Activated B cell treated with CpG ODN at 0.5 μM for 24 hours (primary cell): ENCODE results near the gene GRHPR. TPM values are rescaled to one million over a fixed set of nuclear protein-coding genes. Genes with fewer than 3 reads are reported as not detected.

Source experiments
- ATAC-seq: fragments of 200-7000 bp; cut with Tn5 transposase; one replicate; pipeline ENCODE4 v1.10.0; 2021; ENCODE audit warnings: low read depth, mild to moderate bottlenecking, moderate library complexity
- CTCF ChIA-PET: fragments of 350-600 bp; sonication (Branson Sonifier 250); formaldehyde crosslinking; loops from one replicate; lab custom pipeline; 2021; ENCODE audit warnings: antibody characterized with exemption; lab: Charles Lee
- POLR2A ChIA-PET: fragments of 350-600 bp; sonication (Branson Sonifier 250); formaldehyde crosslinking; loops from one replicate; lab custom pipeline; 2021; ENCODE audit warnings: antibody characterized with exemption; lab: Charles Lee
- DNase-seq: peaks from one replicate; pipeline ENCODE4 v3.0.0; 2022
- H3K27ac Mint-ChIP-seq: one replicate; pipeline ENCODE4 v1.8.0; 2020; ENCODE audit warnings: mixed read lengths
- H3K27me3 Mint-ChIP-seq: one replicate; pipeline ENCODE4 v1.8.0; 2021; ENCODE audit warnings: mixed read lengths
- H3K36me3 Mint-ChIP-seq: one replicate; pipeline ENCODE4 v1.8.0; 2021; ENCODE audit warnings: low read depth, mixed read lengths
- H3K4me1 Mint-ChIP-seq: one replicate; pipeline ENCODE4 v1.8.0; 2021; ENCODE audit warnings: mixed read lengths
- H3K4me3 Mint-ChIP-seq: one replicate; pipeline ENCODE4 v1.8.0; 2020; ENCODE audit warnings: mild to moderate bottlenecking, mixed read lengths
- H3K9me3 Mint-ChIP-seq: one replicate; pipeline ENCODE4 v1.8.0; 2020; ENCODE audit warnings: mixed read lengths
- intact Hi-C: fragments of 100-400 bp; cut with micrococcal nuclease; formaldehyde crosslinking; loops from one replicate; pipeline ENCODE4 v1.15.1; 2024
- total RNA-seq: library from RNA; stranded (reverse); gene quantifications from 2 replicates; pipeline ENCODE4 v1.2.3, GENCODE V29; 2022
- TF ChIP-seq, protein P1 (sequence below): fragments of 200-600 bp; IDR thresholded peaks from one replicate; pipeline ENCODE4 v1.8.0; 2022; ENCODE audit warnings: antibody characterized with exemption, mild to moderate bottlenecking

The GRHPR gene
- total RNA-seq, 1 donor from 2014 or later, result 315 TPM

DNA sequence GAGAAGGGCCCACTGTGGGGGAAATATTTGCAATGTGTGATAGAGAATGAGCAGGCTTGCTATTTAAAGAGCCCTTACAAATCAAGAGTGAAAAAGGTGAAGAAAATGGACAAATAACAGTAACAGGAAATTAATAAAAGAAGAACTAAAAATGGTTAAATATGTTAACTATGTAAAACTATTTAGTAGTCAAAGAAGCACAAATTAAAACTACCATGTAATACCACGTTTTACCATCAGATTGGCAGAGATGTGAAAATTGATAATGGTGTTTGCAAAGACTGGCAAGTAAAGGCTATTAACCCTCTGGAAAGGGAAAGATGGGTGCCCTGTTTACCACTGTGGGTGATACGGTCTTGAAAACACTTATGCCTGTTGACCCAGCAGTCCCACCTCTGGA lies 23.2 kb upstream of the GRHPR start:
- Mint-ChIP-seq H3K4me3 (peak overlapping the region; percentile 66), H3K36me3 (peaks cover 5% of the 10 kb centered on the region), H3K4me1 (peaks cover 80% of the 10 kb centered on the region), H3K27ac (peak overlapping the region; percentile 92), H3K9me3 (no peaks in the 10 kb centered on the region), H3K27me3 (no peaks in the 10 kb centered on the region)
- no peak for DNase-seq
- ATAC-seq, result no peak
- ChIA-PET POLR2A (interaction anchor here (0.6 to 18.7 kb wide), 13 partner anchors 12 to 526 kb away, joined by 3 to 975 read pairs (median 4); partner anchors contain the start of genes PAX5 and ZCCHC7), CTCF (interaction anchor here (1.0 to 2.2 kb wide), 2 partner anchors 12 to 13 kb away, joined by 4 to 8 read pairs; no protein-coding TSS in a partner anchor)
- TF ChIP-seq, protein P1, sequence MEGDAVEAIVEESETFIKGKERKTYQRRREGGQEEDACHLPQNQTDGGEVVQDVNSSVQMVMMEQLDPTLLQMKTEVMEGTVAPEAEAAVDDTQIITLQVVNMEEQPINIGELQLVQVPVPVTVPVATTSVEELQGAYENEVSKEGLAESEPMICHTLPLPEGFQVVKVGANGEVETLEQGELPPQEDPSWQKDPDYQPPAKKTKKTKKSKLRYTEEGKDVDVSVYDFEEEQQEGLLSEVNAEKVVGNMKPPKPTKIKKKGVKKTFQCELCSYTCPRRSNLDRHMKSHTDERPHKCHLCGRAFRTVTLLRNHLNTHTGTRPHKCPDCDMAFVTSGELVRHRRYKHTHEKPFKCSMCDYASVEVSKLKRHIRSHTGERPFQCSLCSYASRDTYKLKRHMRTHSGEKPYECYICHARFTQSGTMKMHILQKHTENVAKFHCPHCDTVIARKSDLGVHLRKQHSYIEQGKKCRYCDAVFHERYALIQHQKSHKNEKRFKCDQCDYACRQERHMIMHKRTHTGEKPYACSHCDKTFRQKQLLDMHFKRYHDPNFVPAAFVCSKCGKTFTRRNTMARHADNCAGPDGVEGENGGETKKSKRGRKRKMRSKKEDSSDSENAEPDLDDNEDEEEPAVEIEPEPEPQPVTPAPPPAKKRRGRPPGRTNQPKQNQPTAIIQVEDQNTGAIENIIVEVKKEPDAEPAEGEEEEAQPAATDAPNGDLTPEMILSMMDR, result no peak
- intact Hi-C loops, result loop anchor here (1.0 kb wide), 2 partner anchors 8 to 10 kb away; no protein-coding TSS in a partner anchor

DNA sequence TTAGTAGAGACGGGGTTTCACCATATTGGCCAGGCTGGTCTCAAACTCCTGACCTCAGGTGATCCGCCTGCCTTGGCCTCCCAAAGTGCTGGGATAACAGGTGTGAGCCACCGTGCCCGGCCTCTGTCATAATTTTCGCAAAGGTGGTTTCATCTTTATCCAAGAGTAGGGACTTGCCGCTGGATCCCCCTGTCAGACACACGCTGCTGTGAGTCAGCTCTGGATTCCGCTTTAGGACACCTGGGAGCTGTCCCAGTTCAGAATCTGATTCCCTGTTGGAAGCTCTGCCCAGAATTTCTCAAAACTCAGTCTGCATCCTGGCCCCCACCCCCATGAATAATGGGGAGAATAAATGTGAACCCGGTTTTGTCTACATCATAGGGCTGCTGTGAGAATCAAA lies 17.9 kb upstream of the GRHPR start:
- no peaks in the 10 kb centered on the region for H3K9me3 Mint-ChIP-seq
- H3K4me3 Mint-ChIP-seq, result no peak overlapping the region
- peak overlapping the region; percentile 98 for H3K27ac Mint-ChIP-seq
- POLR2A ChIA-PET, result interaction anchor here (0.6 to 18.7 kb wide), 7 partner anchors 11 to 368 kb away, joined by 3 to 975 read pairs (median 7); partner anchors contain the start of genes PAX5 and ZBTB5
- peaks cover 8% of the 10 kb centered on the region for H3K36me3 Mint-ChIP-seq
- H3K4me1 Mint-ChIP-seq, result peaks cover 92% of the 10 kb centered on the region
- CTCF ChIA-PET, result interaction anchor here (2.0 to 8.7 kb wide), 2 partner anchors 8 to 32 kb away, joined by 10 to 103 read pairs; no protein-coding TSS in a partner anchor
- TF ChIP-seq, protein P1, result no peak
- DNase-seq, result no peak
- intact Hi-C loops, result loop anchor here (10.0 kb wide), 1 partner anchor 640 kb away; no protein-coding TSS in a partner anchor
- H3K27me3 Mint-ChIP-seq, result no peaks in the 10 kb centered on the region
- no peak for ATAC-seq

DNA sequence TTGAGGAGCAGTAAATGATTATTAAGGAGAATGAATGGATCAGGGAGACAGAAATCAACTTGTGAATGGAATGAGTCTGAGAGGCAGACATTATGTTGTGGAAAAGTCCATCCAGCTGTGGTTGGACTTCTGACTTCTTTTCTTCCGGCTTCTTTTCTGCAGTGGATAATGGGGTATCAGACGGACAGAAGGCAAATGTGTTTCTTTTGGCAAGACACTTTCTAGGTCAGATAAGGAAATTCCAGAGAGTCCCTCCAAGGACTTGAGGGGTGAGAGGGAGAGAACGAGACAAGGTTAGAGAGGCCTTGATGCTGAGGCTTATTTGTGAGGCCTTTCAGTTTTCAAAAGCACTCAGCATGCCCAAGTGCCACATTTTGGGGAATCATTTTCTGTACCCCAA lies 17.1 kb upstream of the GRHPR start:
- ATAC-seq (no peak), DNase-seq (no peak)
- ChIA-PET CTCF (interaction anchor here (8.7 kb wide), 1 partner anchor 32 kb away, joined by 103 read pairs; no protein-coding TSS in a partner anchor), POLR2A (interaction anchor here (0.6 to 18.7 kb wide), 6 partner anchors 17 to 411 kb away, joined by 3 to 975 read pairs (median 90); partner anchors contain the start of genes GRHPR and PAX5)
- Mint-ChIP-seq H3K9me3 (no peaks in the 10 kb centered on the region), H3K36me3 (peaks cover 8% of the 10 kb centered on the region), H3K27me3 (no peaks in the 10 kb centered on the region), H3K27ac (peak overlapping the region; percentile 98), H3K4me1 (peaks cover 92% of the 10 kb centered on the region), H3K4me3 (peak overlapping the region; percentile 17)
- intact Hi-C loops, result loop anchor here (5.0 to 10.0 kb wide), 3 partner anchors 208 to 641 kb away; partner anchors contain the start of gene ZCCHC7
- TF ChIP-seq, protein P1, result no peak

DNA sequence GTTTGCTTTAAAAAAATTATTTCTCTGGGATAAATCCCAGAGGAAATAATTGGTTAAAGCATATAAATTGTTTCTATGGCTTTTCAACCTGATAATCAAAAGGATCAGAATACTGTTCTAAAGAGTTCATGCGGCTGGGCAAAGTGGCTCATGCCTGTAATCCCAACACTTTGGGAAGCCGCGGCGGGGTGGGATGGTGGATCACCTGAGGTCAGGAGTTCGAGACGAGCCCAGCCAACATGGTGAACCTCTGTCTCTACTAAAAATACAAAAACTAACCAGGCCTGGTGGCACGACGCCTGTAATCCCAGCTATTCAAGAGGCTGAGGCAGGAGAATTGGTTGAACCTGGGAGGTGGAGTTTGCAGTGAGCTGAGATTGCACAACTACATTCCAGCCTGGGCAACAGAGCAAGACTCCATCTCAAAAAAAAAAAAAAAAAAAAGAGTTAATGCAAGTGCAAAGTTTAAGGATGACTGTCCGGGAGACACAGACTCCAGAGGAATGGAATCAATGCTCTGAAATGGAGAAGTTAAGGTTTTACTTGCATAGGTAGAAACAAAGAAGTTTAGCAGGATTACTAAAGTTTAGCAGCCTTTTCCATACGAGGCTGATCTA lies 16.6 kb upstream of the GRHPR start:
- H3K4me3 Mint-ChIP-seq, result peak overlapping the region; percentile 64
- no peaks in the 10 kb centered on the region for H3K27me3 Mint-ChIP-seq
- H3K36me3 Mint-ChIP-seq, result peaks cover 8% of the 10 kb centered on the region
- no peak for ATAC-seq
- peaks cover 93% of the 10 kb centered on the region for H3K4me1 Mint-ChIP-seq
- intact Hi-C loops, result loop anchor here (5.0 to 10.0 kb wide), 3 partner anchors 209 to 641 kb away; partner anchors contain the start of gene ZCCHC7
- H3K9me3 Mint-ChIP-seq, result no peaks in the 10 kb centered on the region
- no peak for DNase-seq
- ChIA-PET POLR2A (interaction anchor here (0.6 to 18.7 kb wide), 9 partner anchors 17 to 412 kb away, joined by 3 to 975 read pairs (median 6); partner anchors contain the start of genes GRHPR, PAX5 and POLR1E), CTCF (interaction anchor here (1.2 to 8.7 kb wide), 3 partner anchors 10 to 33 kb away, joined by 3 to 103 read pairs (median 21); no protein-coding TSS in a partner anchor)
- TF ChIP-seq, protein P1, result no peak
- H3K27ac Mint-ChIP-seq, result peak overlapping the region; percentile 98
